ENCODE measurements around the gene CFAP92.
"Not testable (repeated sequence)": the region's sequence is repeated elsewhere in the genome, so short reads cannot be mapped to it uniquely, and the experiment has no call there.

The CFAP92 gene

GRCh38 chr3:128906031-128906803 lies 87.7 kb downstream of the CFAP92 start:
- no peak for FAIRE-seq
- DNase-seq (ENCODE audit: low spot score), result no peak

- FAIRE-seq (no peak), DNase-seq (ENCODE audit: low spot score) (no peak)
Observed at GRCh38 chr3:128903501-128903900, 90.4 kb downstream of the CFAP92 start.

- FAIRE-seq (no peak), DNase-seq (ENCODE audit: low spot score) (no peak)
Observed at GRCh38 chr3:128902426-128902825, 91.5 kb downstream of the CFAP92 start.

- FAIRE-seq (no peak), DNase-seq (ENCODE audit: low spot score) (no peak)
Observed at GRCh38 chr3:128895843-128896697, 97.8 kb downstream of the CFAP92 start.

- DNase-seq (ENCODE audit: low spot score) (no peak), FAIRE-seq (no peak)
Observed at GRCh38 chr3:128889139-128889894, 104.6 kb downstream of the CFAP92 start.

GRCh38 chr3:128884992-128885391 lies 108.9 kb downstream of the CFAP92 start:
- no peak for DNase-seq (ENCODE audit: low spot score)

GRCh38 chr3:128882719-128883118 lies 111.2 kb downstream of the CFAP92 start:
- FAIRE-seq, result no peak

More at GRCh38 chr3:128884992-128885391, 108.9 kb downstream of the CFAP92 start:
- no peak for FAIRE-seq

GRCh38 chr3:128881576-128881975 lies 112.3 kb downstream of the CFAP92 start:
- FAIRE-seq (no peak), DNase-seq (ENCODE audit: low spot score) (no peak)

More at GRCh38 chr3:128882719-128883118, 111.2 kb downstream of the CFAP92 start:
- no peak for DNase-seq (ENCODE audit: low spot score)

GRCh38 chr3:128880455-128880854 lies 113.4 kb downstream of the CFAP92 start:
- not testable (repeated sequence) for FAIRE-seq; DNase-seq (ENCODE audit: low spot score)

GRCh38 chr3:128879991-128880390 lies 113.9 kb downstream of the CFAP92 start:
- DNase-seq (ENCODE audit: low spot score) (no peak), FAIRE-seq (no peak)

GRCh38 chr3:128879125-128879969 lies 114.5 kb downstream of the CFAP92 start, which contains the start of gene ACAD9:
ACAD9 (plus strand) TSS chr3:128879620; CDS start chr3:128879692, 72 bp downstream.
- DNase-seq (ENCODE audit: low spot score) (peak; percentile 97), FAIRE-seq (peak; percentile 48)

GRCh38 chr3:128878556-128879124 lies 115.2 kb downstream of the CFAP92 start:
- no peak for FAIRE-seq
- DNase-seq (ENCODE audit: low spot score), result peak; percentile 64

GRCh38 chr3:128878011-128878457 lies 115.8 kb downstream of the CFAP92 start:
- FAIRE-seq, result no peak
- no peak for DNase-seq (ENCODE audit: low spot score)

GRCh38 chr3:128875556-128876120 lies 118.2 kb downstream of the CFAP92 start:
- DNase-seq (ENCODE audit: low spot score), result no peak
- FAIRE-seq, result no peak

- FAIRE-seq, result no peak
- DNase-seq (ENCODE audit: low spot score), result no peak
Observed at GRCh38 chr3:128874481-128875180, 119.2 kb downstream of the CFAP92 start.

- FAIRE-seq, result no peak
- no peak for DNase-seq (ENCODE audit: low spot score)
Observed at GRCh38 chr3:128873244-128874022, 120.4 kb downstream of the CFAP92 start.

- DNase-seq (ENCODE audit: low spot score) (no peak), FAIRE-seq (no peak)
Observed at GRCh38 chr3:128872744-128873143, 121.1 kb downstream of the CFAP92 start.

GRCh38 chr3:128872282-128872681 lies 121.6 kb downstream of the CFAP92 start:
- no peak for FAIRE-seq

More at GRCh38 chr3:128872282-128872681, 121.6 kb downstream of the CFAP92 start:
- DNase-seq (ENCODE audit: low spot score), result no peak

All from RCC 7860 (cell line).